GM21825 (cell line): ENCODE data around the gene POU6F2.

Source experiments
- ATAC-seq: cut with Tn5 transposase; IDR thresholded peaks from one replicate; pipeline ENCODE4 v1.9.1; 2021; ENCODE audit warnings: mild to moderate bottlenecking, moderate library complexity; ENCODE audit not compliant: unreplicated experiment

POU6F2 gene

DNA sequence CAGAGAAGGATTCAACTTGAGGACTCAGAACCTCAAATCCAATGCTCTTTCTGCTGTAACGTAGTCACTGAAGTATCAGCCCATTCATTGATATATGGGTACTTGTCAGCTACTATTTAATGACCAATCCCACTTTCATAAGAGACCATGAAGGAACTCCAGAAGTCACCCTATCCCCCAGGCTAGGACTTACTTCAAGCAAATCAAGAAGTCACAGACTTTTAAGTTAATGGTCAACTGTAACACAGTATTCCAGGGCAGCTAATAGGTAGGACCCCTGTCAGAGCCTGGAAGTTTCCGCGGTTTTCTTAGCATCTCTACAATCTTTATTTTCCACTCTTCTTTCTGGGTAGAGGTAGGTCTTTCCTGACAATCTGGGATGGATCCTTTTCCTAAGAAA, 269.9 kb downstream of the POU6F2 start:
- ATAC-seq: no peak

DNA sequence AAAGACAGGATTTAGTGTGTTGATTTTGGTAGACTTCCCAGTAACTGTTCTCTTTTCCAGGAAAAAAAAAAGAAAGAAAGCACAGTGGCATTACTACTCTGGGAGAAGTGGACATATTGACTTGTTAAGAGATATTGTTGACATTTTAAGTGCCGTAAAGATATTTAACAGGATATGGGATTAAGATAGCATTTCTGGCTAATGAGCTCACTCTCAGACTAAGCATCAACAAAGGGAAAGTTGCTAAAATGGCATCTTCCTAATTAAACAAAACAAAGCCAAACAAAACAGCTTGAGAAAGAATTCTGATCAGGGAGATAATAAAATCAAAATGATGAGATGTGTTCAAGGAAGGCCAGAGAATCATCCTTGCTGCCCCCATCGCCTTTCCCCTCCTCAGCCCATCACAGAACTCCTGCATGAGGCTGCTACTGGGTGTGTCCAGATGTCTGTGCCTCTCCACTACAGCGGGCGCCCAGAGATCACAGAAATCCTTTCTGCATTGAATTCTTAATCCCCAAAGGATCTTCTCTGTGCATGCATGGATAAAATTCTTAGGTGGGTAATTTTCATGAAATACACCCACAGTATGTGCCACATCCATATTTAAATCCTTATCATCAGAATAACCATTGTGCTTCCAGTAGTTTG, 270.5 kb downstream of the POU6F2 start:
- no peak for ATAC-seq

DNA sequence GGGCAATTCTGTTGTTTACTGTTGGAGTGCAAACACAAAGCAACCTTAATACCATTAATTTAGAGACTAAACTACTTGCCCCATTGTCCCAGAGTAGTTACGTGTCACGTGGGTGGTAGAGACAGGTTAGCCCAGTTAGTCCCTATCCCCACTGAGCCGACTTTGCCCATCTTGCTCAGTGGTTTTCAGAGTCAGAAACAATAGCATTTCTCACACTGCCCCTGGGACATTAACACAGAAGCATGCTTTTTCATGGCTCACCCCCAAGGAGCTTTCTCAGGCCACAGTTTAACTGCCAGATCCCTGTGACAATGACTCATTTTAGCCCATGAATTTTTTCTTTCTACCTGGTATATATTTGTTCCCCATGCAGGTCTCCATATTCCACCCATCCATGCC, 271.0 kb downstream of the POU6F2 start:
- no peak for ATAC-seq

DNA sequence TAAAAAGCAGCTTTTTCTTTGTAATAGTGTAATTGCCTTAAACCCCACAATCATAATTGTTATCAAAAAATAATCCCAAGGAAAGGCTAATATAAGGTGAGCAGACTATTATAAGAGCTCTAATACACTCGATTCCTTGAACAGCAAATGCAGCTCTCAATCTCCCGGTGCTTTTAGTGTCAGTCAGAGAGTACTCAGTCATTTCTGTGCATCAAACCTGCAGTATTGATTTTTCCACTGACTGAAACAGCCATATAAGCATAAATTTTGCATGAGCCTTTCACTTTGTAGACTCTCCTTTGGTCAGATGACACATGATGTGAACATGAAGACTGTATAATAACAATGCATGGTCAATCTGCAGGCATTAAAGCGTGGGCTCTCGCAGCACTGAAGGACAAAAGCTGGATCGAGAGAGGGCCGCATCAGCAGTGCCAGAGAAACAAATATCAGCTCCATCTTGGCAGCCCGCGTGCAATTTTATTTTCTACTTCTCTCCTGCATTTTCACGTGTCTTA, 272.0 kb downstream of the POU6F2 start:
- no peak for ATAC-seq

DNA sequence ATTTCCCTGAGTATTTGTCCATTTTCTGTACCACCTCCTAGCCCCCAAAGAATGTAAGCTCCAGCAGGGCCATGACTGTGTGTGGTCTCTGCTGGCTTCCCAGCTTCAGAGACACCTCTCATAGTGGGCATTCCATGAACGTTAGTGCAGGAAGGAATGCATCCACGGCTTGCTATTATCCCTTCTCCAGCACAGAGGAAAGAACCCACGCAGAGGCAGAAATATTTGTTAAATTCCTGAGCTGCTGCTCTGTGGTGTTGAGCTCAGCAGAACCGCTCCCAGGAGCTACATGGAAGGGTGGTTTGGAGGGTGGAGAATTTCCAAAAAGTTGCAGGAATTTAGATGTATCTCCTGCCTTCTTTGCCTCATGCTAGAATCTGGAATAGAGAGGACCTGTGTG, 275.2 kb downstream of the POU6F2 start:
- ATAC-seq: no peak

DNA sequence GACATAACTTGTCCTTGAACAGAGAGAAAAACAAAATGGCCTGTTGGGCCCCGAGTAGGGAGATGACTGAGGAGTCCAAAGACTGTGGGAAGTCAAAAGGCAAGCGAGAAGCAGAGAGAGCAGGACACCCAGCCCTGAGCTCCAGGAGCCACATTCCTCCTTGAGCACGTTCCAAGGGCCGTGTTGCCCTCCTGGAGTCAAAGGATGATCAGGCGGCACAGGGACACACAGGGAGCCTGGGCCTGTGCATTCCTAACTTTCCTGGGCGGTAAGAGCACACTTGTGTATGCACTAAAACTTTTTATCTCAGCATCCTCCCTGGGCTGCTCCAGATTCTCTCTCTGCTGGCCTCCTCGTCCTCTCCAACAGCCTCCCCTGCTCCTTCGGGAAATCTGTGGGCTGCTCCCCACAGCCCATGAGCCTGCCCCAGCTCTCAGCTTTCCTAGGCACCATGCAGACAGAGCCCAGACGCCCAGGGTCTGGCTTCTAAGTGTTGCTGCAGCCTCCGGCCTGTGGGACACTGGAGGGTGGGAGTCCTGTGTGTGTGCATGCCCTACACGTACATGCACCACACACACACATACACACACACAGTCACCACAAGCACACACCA, 281.8 kb downstream of the POU6F2 start:
- no peak for ATAC-seq

DNA sequence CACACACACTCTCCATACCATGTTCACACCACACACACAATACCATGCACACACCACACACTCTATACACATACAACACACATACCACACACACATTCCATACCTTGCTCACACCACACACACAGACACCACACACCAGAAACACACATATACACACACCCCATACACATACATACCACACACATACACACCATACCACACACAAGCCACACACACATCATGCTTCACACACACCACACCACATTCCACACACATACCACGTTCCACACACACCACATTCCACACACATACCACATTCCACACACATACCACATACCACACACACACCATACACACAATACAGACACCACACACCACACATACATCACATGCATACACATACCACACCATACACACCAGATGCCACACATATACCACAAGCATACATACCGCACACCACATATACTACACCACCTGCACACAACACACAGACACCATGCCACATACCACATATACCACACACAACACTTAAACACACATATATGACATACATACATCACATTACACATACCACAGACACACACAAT, 282.7 kb downstream of the POU6F2 start:
- ATAC-seq: no peak

DNA sequence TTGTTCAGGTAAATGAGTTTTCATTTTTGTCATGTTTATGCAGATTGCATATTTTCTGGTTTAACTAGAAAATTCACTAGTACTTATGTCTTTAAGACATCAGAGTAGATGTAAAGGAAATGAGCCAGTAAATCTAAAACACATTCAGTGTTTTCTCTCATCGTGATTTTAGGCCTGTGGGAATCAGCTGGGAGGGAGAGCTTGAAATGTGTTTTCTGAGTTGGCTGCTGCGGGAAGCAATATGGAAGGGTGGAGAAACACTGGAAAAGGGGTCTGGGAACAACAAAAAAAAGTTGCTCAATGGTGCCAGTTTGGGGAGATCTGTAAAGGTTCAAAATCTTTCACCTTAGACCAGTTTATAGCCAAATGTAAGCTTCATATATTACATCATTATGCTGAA, 284.1 kb downstream of the POU6F2 start:
- ATAC-seq: no peak

DNA sequence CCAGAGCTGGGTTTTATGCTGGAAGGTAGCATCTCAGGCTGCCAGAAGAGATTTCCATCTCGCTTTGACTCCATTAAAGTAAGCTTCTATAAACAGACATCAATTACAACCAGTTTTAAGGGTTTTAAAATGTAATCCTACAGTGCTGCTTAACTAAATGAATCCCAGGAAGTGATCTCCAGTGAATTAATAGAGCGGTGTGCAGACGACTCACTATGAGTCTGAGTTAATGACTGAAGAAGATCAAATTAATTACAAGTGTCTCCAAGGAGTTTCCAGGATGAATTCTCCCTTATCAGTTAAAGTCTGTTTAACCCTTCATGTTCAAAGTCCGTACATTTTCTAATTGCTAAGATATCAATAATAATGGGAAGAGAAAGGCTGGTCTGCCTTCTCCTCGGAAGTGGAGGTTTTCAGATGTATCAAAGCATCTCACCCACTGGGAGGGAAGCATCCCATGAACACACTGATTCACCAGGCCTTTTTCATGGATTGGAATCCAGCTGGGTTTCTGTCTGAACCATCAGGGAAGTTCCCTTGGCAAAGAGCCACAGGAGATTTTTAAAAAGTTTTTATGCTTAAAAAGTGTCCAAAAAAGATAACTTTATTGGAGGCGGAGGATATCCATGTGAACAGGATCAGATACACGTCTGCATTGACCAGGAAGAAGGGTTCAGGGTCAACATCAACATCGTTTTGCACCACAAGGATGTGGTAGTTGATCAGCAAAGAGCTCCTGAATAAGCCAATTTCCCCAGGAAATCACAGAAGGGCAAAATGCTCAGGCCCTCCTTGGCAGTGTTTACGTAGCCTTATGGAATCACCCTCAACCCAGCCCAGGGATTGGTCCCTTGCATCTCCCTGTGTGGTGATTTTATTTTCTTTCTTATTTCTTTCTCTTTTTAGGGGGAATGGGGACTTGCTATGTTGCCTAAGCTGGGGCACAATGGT, 288.2 kb downstream of the POU6F2 start:
- ATAC-seq: no peak

DNA sequence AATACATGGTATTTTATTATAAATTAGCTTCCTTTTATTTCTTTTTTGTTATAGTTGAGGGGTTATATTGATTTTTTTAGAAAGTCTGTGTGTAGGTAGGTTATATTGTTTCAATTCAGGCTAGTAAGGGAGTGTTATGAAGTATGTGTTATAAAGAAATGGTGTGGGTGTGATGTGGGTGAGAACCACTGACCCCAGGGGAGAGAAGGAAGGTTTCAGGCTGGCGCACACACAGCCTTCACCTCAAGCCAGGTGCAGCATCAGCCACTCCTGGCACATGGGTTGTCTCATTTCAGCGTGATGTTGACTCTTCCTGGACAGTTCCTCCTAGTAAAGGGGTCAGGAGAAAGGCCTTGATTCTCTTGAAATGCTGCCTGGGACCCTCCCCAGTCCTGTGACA, 291.3 kb downstream of the POU6F2 start:
- no peak for ATAC-seq

DNA sequence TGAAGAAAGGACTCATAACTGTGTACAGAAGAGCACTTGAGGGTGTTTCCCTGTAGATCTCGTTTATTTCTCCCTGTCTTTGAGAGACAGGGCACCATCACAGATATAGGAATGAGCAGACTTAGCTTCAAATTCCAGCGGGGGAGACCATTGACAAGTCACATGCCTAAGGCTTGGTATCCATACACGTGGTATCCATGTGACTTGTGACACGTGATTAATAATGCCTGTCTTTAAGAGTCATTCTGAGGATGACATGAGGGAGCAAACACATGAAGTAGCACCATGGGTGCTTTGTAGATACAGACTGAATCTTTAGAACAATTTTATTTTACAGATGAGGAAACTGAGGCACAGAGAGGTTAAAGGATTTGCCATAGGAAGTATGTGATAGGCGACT, 292.3 kb downstream of the POU6F2 start:
- no peak for ATAC-seq

DNA sequence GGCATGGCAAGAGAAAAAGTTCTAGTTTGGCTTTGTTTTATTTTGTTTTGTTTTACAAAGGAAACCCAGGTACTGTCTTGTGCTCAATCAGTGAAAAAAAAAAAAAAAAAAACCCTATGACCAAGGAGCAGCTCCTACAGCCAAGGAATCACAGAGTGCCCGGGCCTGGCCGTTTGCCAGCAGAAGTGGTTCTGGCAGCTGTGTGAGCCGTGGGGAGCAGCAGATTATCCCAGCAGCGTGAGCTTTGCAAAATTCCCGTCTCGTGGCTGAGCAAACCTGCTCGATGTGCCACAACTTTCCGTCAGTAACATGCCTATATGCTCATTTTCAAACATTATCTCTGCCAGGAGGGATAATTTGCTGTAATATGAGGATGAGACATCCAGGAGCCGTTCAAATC, 293.7 kb downstream of the POU6F2 start:
- no peak for ATAC-seq

DNA sequence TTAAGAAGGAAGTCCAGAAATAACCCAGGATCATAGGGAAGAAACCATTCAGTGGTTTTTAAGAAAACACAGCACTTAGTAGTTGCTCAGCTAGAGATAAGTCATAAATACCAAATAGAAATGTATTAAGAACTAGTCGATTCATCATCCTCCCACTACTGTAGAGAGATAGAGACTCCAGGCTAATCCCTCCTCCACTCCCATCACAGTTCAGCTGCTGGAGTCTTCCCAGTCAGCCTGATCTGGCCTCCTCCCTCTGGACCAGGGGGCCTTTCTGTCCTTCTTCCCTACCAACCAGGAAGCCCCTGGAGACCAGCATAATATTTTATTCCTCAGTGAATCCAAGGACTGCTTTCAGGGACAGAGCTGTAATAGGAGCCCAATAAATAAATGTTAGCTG, 294.4 kb downstream of the POU6F2 start:
- no peak for ATAC-seq

DNA sequence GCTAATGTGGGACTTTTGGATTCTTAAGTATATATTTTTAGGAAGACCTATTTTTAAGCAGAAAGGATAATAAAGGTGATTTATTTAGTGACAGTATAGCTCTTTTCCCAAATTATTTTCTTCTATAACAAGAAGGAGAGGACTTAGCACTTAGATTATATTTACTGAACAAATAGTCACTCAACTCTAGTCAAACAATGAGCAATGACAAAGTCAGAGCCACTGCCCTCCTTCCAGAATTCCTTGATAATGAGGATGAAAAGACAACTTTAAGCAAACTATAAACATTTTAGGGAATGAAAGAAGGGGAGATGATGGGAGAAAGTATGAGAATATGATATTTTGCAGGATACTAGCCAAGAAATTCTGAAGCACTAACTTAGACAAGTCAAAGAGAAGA, 295.0 kb downstream of the POU6F2 start:
- ATAC-seq: no peak

DNA sequence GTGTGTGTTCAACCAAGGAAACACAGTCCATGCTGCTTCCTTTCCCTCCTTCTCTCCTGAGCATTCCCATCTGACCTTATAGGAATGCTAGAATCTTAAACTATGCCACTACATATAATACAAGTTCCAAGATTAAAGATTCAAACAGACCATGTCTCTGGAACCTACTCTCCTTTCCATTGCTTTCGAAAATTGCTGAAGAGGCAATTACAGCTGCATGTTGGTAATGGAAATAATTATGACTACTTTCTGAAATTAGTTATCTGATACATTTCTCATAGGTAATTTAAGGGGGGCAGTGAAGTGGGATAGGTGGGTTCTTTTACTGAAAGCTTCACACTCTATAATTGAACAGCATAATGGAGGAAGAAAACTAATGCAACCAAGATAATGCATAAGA, 302.6 kb downstream of the POU6F2 start:
- no peak for ATAC-seq

DNA sequence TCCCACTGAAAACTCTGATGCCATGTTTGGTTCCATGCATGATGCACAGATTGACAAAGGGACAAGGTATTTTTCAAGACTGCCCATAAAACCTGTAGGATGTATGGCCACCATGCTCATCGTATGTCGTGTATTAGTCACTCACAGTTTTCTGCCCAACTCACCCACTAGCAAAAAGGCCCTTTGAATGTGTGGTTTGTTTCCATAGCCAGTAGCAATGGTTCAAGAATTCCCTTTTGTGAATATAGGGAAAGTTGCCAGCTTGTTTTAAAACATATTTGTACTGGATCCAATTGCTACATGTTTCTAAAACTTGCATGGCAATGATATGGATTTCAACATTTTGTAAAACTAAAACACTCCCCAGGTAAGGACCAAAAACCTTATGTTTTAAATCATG, 307.5 kb downstream of the POU6F2 start:
- no peak for ATAC-seq

DNA sequence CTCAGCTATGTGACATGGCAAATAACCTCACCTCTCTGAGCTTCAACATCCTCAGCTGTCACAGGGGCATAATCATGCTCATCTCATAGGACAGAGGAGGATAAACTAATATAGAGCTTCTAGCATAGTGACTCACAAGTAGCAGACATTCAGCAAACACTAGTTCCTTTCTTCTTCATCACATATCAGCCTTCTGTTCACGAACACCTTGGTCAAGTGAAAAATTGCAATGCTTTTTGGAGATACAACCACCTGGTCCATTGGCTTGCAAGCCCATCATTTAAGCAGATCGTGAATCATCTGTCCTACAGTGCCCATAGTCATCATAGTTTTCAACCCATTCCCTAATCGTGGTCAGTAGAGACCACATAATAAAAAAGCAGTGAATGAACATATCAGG, 310.6 kb downstream of the POU6F2 start:
- ATAC-seq: no peak

DNA sequence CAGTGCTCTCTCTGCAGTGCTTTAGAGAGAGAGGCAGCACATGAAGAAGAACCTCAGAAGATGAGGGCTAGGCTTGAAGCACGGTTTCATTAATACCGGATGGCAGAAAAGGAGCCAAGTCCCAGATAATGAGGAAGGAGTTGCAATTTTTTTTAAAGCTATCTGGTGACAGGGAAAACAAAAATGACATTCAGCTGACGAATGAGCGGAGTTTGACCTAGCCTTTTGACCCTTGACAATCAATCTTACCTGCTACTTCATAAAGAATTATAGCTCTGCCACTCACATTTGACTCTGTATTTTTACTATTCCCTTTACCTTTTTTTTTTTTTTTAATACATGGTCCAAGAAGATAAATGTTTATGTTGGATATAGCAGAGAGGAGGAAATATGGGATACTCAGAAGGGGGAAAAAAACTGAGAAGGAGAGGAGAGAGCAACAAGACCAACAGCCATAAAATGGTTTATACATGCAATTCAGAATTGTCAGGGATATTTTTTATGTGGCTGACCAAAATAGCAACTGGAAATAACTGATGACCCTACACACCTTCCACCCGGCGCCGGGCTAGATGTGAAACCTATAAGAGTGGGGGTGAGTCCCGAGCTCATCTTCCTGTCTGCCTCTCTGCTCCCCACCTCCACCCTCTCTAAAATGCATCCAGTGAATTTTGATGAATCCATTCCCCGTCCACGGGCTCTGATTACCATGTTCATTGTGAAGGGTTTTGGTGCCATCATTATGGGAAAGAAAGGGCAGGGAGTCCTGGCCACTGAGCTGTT, 314.1 kb downstream of the POU6F2 start:
- ATAC-seq: no peak

DNA sequence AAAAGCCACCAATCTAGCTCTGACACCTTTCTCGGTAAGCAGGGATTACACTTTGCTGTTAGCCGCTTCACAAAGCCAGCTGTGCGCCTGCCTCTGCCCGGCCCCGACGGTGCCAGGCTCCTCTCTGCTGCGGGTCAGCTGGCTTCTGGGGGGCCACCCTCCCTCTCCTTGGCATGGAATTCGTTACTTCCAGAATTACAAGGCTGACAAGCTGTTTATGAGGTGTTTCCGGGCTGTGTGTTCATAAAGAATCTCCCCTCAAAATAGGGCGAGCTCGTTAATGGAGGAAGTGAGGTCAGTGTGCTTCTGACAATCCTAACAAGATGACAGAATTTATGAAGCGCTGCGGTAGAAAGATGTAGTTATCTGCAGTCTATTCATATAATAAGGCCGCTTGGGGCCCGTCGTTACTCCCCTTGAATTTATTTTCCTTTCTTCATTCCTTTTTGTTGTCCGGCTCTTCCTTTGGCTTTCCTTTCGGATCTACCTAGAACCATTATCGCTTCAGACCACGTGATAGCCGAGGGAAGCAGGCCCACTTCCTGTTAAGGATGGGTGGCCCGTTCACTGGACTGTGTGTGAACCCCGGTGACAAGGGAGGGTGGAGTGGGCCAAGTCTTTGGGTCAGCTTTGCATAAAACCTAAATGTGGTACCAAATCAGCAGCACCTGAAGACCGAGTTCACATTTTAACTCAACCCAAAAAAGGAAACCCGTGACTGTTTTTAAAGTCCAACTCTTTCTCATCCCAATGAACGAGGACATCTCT, 315.5 kb downstream of the POU6F2 start:
- ATAC-seq: no peak

DNA sequence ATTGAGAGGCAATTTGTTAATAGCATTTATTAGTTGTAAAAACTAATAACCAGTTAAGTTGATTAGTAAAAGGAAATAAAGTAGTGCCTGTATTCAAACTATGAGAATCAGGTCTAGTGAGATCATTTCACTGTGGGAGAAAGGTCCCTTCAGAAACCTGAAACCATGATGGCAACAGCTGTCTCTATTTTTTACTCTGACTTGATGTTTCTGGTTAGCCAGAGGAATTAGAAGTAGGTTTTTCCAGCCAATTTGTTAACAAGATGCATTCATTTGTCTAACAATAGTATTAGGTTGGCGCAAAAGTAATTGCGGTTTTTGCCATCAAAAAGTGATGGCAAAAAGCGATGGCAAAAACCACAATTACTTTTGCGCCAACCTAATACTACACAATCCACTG, 316.3 kb downstream of the POU6F2 start:
- no peak for ATAC-seq
